ENCODE results near the gene GYG2. TPM values are rescaled to one million over a fixed set of nuclear protein-coding genes. Genes with fewer than 3 reads are reported as not detected.

The GYG2 gene
- total RNA-seq, 1 donor from 2014 or later = 0.53 TPM

Other genes starting within 250 kb of the GYG2 start
- 777 and 1,080 TPM in 2 replicates for gene CD99, start 137.6 kb upstream of the GYG2 start, total RNA-seq
- 0.05 TPM in 1 of 2 replicates, not detected in the other for gene XG, start 76.9 kb upstream of the GYG2 start, total RNA-seq
- 27.4 and 32.5 TPM in 2 replicates for gene ARSD, start 100.4 kb downstream of the GYG2 start, total RNA-seq
- not detected in 2 replicates for gene ARSH, start 177.6 kb downstream of the GYG2 start, total RNA-seq
- not detected in 2 replicates for gene ARSF, start 212.5 kb downstream of the GYG2 start, total RNA-seq

Data from glomerular endothelial cell (primary cell).